Keratinocyte (primary cell): ENCODE data around the gene TUBA3D. TPM values are rescaled to one million over a fixed set of nuclear protein-coding genes. Genes with fewer than 3 reads are reported as not detected.
"Not testable (repeated sequence)": the region's sequence is repeated elsewhere in the genome, so short reads cannot be mapped to it uniquely, and the experiment has no call there.

Experiments used
- DNase-seq: peaks from one replicate; pipeline ENCODE4 v3.0.0-alpha.2; 2011; ENCODE audit warnings: low read depth, missing footprints, low spot score
- FAIRE-seq: peaks from 2 replicates; lab custom pipeline; 2011; peaks lifted over from hg19 to GRCh38; lab: Jason Lieb, UNC
- H2AFZ ChIP-seq: 2 replicates; pipeline ENCODE4 v1.6.0; 2012; ENCODE audit warnings: low read length, control low read depth, inconsistent platforms; ENCODE audit not compliant: control insufficient read depth
- H3K27ac ChIP-seq: 2 replicates; pipeline ENCODE4 v1.5.1; 2011; ENCODE audit warnings: low read length; ENCODE audit not compliant: control insufficient read depth, insufficient read depth
- H3K27me3 ChIP-seq: 3 replicates; pipeline ENCODE4 v1.6.0; 2011; ENCODE audit warnings: low read length; ENCODE audit not compliant: control insufficient read depth, insufficient read depth; ENCODE audit errors: extremely low read depth
- H3K36me3 ChIP-seq, 2 experiments: 2 replicates in 1 of 2; 3 replicates in 1 of 2; pipeline ENCODE4 v1.5.1; 2011; ENCODE audit warnings: low read length in 2 of 2, mild to moderate bottlenecking in 1 of 2; ENCODE audit not compliant: control insufficient read depth in 2 of 2, insufficient read depth in 2 of 2; ENCODE audit errors: extremely low read depth in 1 of 2
- H3K4me1 ChIP-seq: 3 replicates; pipeline ENCODE4 v1.5.1; 2011; ENCODE audit warnings: low read length; ENCODE audit not compliant: control insufficient read depth, insufficient read depth; ENCODE audit errors: extremely low read depth
- H3K4me2 ChIP-seq: 3 replicates; pipeline ENCODE4 v1.6.0; 2011; ENCODE audit warnings: low read depth, low read length; ENCODE audit not compliant: control insufficient read depth, insufficient read depth; ENCODE audit errors: extremely low read depth
- H3K4me3 ChIP-seq, 3 experiments: fragments of 200-600 bp in 1 of 3; sonication (generic) in 1 of 3; 2 replicates in 2 of 3; 3 replicates in 1 of 3; pipeline ENCODE4 v1.5.1; 2011 to 2016; ENCODE audit warnings: low read length in 3 of 3, mild to moderate bottlenecking in 3 of 3, control low read depth in 2 of 3, inconsistent platforms in 1 of 3, low read depth in 1 of 3, mixed read lengths in 1 of 3, mixed run types in 1 of 3, moderate library complexity in 1 of 3; ENCODE audit not compliant: control insufficient read depth in 2 of 3, insufficient read depth in 2 of 3; ENCODE audit errors: extremely low read depth in 1 of 3
- H3K79me2 ChIP-seq: 2 replicates; pipeline ENCODE4 v1.6.0; 2012; ENCODE audit warnings: low read length; ENCODE audit not compliant: control insufficient read depth, insufficient read depth
- H3K9ac ChIP-seq: 3 replicates; pipeline ENCODE4 v1.6.0; 2011; ENCODE audit warnings: low read length; ENCODE audit not compliant: control insufficient read depth, insufficient read depth; ENCODE audit errors: extremely low read depth
- H3K9me1 ChIP-seq: 3 replicates; pipeline ENCODE4 v1.6.0; 2011; ENCODE audit warnings: low read length; ENCODE audit not compliant: control insufficient read depth, insufficient read depth; ENCODE audit errors: extremely low read depth
- H3K9me3 ChIP-seq: 2 replicates; pipeline ENCODE4 v1.5.1; 2012; ENCODE audit warnings: low read depth, low read length; ENCODE audit not compliant: control insufficient read depth
- H4K20me1 ChIP-seq: 3 replicates; pipeline ENCODE4 v1.6.0; 2011; ENCODE audit warnings: low read length; ENCODE audit not compliant: control insufficient read depth, insufficient read depth; ENCODE audit errors: extremely low read depth
- CTCF ChIP-seq, 3 experiments: IDR thresholded peaks in 1 of 3; conservative IDR thresholded peaks in 1 of 3; optimal IDR thresholded peaks in 1 of 3; 2 replicates in 2 of 3; 3 replicates in 1 of 3; pipeline versions ENCODE3 to v1.5.1; 2011; ENCODE audit warnings: low read length in 3 of 3, mild to moderate bottlenecking in 3 of 3, moderate library complexity in 2 of 3, control low read depth in 1 of 3, inconsistent platforms in 1 of 3; ENCODE audit not compliant: insufficient read depth in 2 of 3; ENCODE audit errors: extremely low read depth in 1 of 3
- EZH2 ChIP-seq: IDR thresholded peaks from one replicate; pipeline ENCODE4 v1.6.1; 2012; ENCODE audit warnings: inconsistent platforms, mild to moderate bottlenecking, low read length, moderate library complexity
- dilution Hi-C: fragments of 300-500 bp; cut with MboI; formaldehyde crosslinking; loops from one replicate; pipeline ENCODE4 v1.7.0; 2020; ENCODE audit warnings: low sequenced_read_pairs; ENCODE audit not compliant: extremely low pct_ligation_motif_present
- polyA plus RNA-seq, 5 experiments: library from polyadenylated mRNA; depleted of rRNA in 3 of 5; stranded (reverse) in 3 of 5; stranded (forward) in 1 of 5; unstranded in 1 of 5; fragments of >200 nt; gene quantifications; 1 replicate in 1 of 5; 2 replicates in 3 of 5; 3 replicates in 1 of 5; pipeline versions ENCODE4 v1.2.1 to v1.2.3, GENCODE V29; 2011 to 2012; ENCODE audit warnings: missing spikeins in 2 of 5, low read depth in 1 of 5, low replicate concordance in 1 of 5

Gene TUBA3D
- polyA plus RNA-seq, 1 donor (not counting 4 experiments of a cell fraction or from before 2014, with no cell fraction given): not detected

DNA sequence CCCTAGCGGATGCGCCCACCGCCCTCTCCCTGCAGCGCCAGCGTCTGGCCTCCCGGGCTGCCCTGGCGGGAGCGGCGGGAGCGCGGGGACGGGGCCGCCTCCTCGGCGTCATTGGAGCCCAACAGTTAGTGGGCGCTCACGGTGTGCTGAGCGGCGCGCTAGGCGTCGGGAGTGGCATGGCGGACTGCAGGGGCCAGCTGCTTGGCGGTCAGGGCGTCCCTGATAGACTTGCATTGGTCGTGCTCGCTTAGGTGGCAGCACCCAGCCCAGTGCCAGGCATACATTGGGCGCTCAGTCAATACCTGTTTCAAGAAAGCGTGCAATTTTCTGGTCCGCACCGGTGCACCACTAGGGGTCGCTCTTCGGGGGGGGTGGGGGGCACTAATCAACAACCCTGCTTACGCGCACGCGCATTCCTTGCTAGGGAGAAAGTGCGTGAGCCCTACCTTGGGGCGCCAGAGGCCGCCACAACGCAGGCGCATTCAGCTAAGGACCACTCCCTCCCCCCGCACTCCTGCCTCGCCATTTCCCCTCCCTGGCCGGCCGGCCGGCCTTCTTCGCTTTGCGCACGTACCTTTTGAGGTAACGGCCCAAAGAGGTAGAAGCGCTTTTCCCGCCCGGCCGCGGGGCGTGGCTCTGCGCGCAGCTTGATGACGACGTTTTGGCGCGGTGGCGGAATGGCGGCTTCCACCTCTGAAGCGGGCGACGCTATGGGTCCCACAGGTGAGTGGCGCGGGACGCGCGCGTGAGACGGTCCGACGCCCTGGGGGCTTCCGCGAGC, 16.7 kb downstream of the TUBA3D start:
- Histone ChIP-seq H3K4me2 (peak overlapping the region; percentile 75), H3K27me3 (no peaks in the 10 kb centered on the region), H3K27ac (peak overlapping the region; percentile 86), H3K4me3 (peak overlapping the region; percentile 82 to 91 (median 82)), H3K4me1 (peaks cover 7% of the 10 kb centered on the region), H3K9me1 (no peaks in the 10 kb centered on the region), H4K20me1 (no peaks in the 10 kb centered on the region), H3K79me2 (peaks cover 79% of the 10 kb centered on the region), H3K9ac (peak overlapping the region; percentile 97), H3K9me3 (no peaks in the 10 kb centered on the region), H2AFZ (peak overlapping the region; percentile 98), H3K36me3 (peaks cover 0 to 7% of the 10 kb centered on the region in 2 experiments)
- DNase-seq (peak; percentile 86), FAIRE-seq (peak; percentile 61)
- TF ChIP-seq CTCF (optimal IDR thresholded peaks at IDR 0.05 in 1 of 3, IDR thresholded peaks at IDR 0.05 in 1 of 3, conservative IDR thresholded peaks at IDR 0.05 in 1 of 3; ENCODE audit: extremely low read depth in 1 of 3, insufficient read depth in 2 of 3, low read length in 3 of 3) (peak; percentile 50 to 83 (median 71)), EZH2 (no peak)
- dilution Hi-C loops: no loop called here

DNA sequence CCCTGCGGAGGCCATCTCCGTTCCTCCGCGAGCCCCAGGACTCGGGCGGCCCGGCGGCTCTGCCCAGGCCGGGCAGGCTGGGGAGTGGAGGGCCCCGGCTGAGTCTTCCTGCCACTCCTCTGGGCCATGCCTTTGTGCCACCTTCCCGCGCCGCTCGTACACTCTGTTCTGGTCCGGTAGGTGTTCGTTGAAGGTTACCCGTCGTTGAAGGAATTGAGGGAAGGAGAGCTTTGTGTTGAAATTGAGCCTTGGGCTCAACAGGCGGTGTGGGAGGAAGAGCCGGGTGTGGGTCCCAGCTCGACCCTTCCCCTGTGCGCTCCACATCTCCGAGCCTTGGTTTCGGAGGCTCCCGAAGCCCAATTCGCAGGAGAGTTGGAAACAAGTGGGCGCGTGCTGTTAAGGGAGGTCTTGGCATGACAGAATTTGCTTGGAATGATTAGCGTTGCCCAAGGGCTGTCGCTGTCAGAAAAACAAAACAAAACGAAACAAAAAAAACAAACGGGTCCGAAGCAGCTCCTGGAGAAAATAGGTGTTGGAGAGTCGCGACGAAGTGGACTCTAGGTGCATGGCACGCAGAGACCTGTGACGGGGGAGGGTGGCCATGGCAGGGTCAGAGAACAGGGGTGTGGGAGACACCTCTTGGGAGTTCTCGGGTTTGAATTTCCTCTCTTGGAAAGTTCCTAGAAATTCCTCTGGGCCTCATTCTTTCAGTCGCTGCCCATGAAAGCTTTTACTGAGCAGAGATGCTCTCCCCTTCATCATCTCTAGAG, 17.5 kb downstream of the TUBA3D start:
- Histone ChIP-seq H3K9me3 (no peaks in the 10 kb centered on the region), H3K9me1 (no peaks in the 10 kb centered on the region), H3K9ac (peak overlapping the region; percentile 97), H3K4me1 (peaks cover 7% of the 10 kb centered on the region), H4K20me1 (no peaks in the 10 kb centered on the region), H3K27ac (peak overlapping the region; percentile 86), H3K4me3 (peak overlapping the region; percentile 82 to 91 (median 82)), H3K36me3 (peaks cover 0 to 8% of the 10 kb centered on the region in 2 experiments), H2AFZ (peak overlapping the region; percentile 81), H3K4me2 (peak overlapping the region; percentile 85), H3K79me2 (peaks cover 79% of the 10 kb centered on the region), H3K27me3 (no peaks in the 10 kb centered on the region)
- FAIRE-seq (no peak), DNase-seq (no peak)
- dilution Hi-C loops: no loop called here
- no peak for TF ChIP-seq CTCF (optimal IDR thresholded peaks at IDR 0.05 in 1 of 3, IDR thresholded peaks at IDR 0.05 in 1 of 3, conservative IDR thresholded peaks at IDR 0.05 in 1 of 3; ENCODE audit: extremely low read depth in 1 of 3, insufficient read depth in 2 of 3, low read length in 3 of 3)
- no peak for TF ChIP-seq EZH2

GRCh38 chr2:131495506-131495905, 19.6 kb downstream of the TUBA3D start:
- dilution Hi-C loops, FAIRE-seq: not testable (repeated sequence)

More at GRCh38 chr2:131495506-131495905, 19.6 kb downstream of the TUBA3D start:
- H3K27ac ChIP-seq, H3K4me1 ChIP-seq, H3K9me1 ChIP-seq, H3K9ac ChIP-seq, H2AFZ ChIP-seq, H3K36me3 ChIP-seq, H3K27me3 ChIP-seq, H3K4me3 ChIP-seq, DNase-seq, H3K9me3 ChIP-seq, H3K4me2 ChIP-seq, H4K20me1 ChIP-seq: not testable (repeated sequence)
- H3K79me2 ChIP-seq: peaks cover 74% of the 10 kb centered on the region
